OCI-LY7 (cell line): ENCODE results near the gene NUP58.

ENCODE experiments used
- EZH2phosphoT487 ChIP-seq: fragments of 200-600 bp; sonication (generic); IDR thresholded peaks from 2 replicates; pipeline ENCODE4 v1.6.1; 2018; ENCODE audit warnings: low read depth, borderline replicate concordance, mild to moderate bottlenecking, mixed run types, antibody characterized with exemption, low read length, moderate library complexity, mixed read lengths
- TF ChIP-seq, protein P1 (sequence below): fragments of 200-600 bp; sonication (generic); conservative IDR thresholded peaks from 2 replicates; pipeline ENCODE4 v1.5.1; 2014; ENCODE audit warnings: mild to moderate bottlenecking, antibody characterized with exemption, low read length, moderate library complexity, mixed read lengths

DNA sequence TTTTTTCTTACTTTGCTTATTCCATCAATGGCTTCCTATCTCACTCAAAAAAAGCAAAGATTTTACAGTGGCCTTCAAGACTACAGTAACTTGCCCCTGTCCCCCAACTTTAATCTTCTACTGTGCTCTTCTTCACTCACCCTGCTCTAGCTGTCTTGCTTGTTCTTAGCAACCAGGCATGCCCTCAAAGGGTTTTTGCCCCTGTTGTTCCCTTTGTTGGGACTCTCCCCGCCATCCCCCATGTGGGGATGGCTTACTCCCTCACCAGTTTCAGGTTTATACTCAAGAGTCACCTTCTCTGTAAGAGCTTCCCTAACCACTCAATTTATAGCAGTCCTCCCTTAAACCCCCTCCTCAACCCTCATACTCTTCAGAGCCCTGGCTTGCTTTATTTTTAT, 19.5 kb upstream of the NUP58 start:
- TF ChIP-seq, protein P1, sequence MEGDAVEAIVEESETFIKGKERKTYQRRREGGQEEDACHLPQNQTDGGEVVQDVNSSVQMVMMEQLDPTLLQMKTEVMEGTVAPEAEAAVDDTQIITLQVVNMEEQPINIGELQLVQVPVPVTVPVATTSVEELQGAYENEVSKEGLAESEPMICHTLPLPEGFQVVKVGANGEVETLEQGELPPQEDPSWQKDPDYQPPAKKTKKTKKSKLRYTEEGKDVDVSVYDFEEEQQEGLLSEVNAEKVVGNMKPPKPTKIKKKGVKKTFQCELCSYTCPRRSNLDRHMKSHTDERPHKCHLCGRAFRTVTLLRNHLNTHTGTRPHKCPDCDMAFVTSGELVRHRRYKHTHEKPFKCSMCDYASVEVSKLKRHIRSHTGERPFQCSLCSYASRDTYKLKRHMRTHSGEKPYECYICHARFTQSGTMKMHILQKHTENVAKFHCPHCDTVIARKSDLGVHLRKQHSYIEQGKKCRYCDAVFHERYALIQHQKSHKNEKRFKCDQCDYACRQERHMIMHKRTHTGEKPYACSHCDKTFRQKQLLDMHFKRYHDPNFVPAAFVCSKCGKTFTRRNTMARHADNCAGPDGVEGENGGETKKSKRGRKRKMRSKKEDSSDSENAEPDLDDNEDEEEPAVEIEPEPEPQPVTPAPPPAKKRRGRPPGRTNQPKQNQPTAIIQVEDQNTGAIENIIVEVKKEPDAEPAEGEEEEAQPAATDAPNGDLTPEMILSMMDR, result no peak
- TF ChIP-seq EZH2phosphoT487, result no peak
